A549 treated with Hydrocortisone at 1 μM for 4 hours (cell line): ENCODE results near the gene SMARCA5. TPM values are rescaled to one million over a fixed set of nuclear protein-coding genes. Genes with fewer than 3 reads are reported as not detected.

Experiments
- total RNA-seq: library from RNA; stranded (reverse); fragments of 200-300 nt; extraction: Qiagen RNA extraction; gene quantifications from 5 replicates; pipeline ENCODE4 v1.2.3, GENCODE V29; 2022

The SMARCA5 gene, protein sequence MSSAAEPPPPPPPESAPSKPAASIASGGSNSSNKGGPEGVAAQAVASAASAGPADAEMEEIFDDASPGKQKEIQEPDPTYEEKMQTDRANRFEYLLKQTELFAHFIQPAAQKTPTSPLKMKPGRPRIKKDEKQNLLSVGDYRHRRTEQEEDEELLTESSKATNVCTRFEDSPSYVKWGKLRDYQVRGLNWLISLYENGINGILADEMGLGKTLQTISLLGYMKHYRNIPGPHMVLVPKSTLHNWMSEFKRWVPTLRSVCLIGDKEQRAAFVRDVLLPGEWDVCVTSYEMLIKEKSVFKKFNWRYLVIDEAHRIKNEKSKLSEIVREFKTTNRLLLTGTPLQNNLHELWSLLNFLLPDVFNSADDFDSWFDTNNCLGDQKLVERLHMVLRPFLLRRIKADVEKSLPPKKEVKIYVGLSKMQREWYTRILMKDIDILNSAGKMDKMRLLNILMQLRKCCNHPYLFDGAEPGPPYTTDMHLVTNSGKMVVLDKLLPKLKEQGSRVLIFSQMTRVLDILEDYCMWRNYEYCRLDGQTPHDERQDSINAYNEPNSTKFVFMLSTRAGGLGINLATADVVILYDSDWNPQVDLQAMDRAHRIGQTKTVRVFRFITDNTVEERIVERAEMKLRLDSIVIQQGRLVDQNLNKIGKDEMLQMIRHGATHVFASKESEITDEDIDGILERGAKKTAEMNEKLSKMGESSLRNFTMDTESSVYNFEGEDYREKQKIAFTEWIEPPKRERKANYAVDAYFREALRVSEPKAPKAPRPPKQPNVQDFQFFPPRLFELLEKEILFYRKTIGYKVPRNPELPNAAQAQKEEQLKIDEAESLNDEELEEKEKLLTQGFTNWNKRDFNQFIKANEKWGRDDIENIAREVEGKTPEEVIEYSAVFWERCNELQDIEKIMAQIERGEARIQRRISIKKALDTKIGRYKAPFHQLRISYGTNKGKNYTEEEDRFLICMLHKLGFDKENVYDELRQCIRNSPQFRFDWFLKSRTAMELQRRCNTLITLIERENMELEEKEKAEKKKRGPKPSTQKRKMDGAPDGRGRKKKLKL
- total RNA-seq, result 15.6 to 29.0 TPM (median 20.2 TPM) in 5 replicates

GRCh38 chr4:143513314-143514168 lies at the start of gene SMARCA5:
SMARCA5 (plus strand) TSS chr4:143513702; CDS start chr4:143513925, 223 bp downstream.

Other genes with a start within 250 kb of the SMARCA5 start
- gene GAB1, start 176.8 kb upstream of the SMARCA5 start, total RNA-seq, result 1.6 to 3.8 TPM (median 2.3 TPM) in 5 replicates
- gene FREM3, start 187.0 kb downstream of the SMARCA5 start, total RNA-seq, result not detected in 5 replicates